MM.1S (cell line): ENCODE results near the gene SHMT1.
A peak's percentile ranks its signal among the peaks of the same experiment; 100 is the strongest.
"Not testable (repeated sequence)": the region's sequence is repeated elsewhere in the genome, so short reads cannot be mapped to it uniquely, and the experiment has no call there.

ENCODE experiments used
- DNase-seq: peaks from one replicate; pipeline ENCODE4 v3.0.0-alpha.2; 2015
- H2AFZ ChIP-seq: fragments of 300-600 bp; sonication (generic); 2 replicates; pipeline ENCODE4 v1.6.0; 2016; ENCODE audit warnings: antibody characterized with exemption, low read length
- H3F3A ChIP-seq: fragments of 300-600 bp; sonication (generic); 2 replicates; pipeline ENCODE4 v1.6.1; 2016; ENCODE audit warnings: mild to moderate bottlenecking, antibody characterized with exemption, low read length, moderate library complexity, mixed read lengths; ENCODE audit not compliant: insufficient read depth
- H3K27ac ChIP-seq: fragments of 300-600 bp; sonication (generic); 2 replicates; pipeline ENCODE4 v1.5.1; 2016; ENCODE audit warnings: mild to moderate bottlenecking, low read length
- H3K27me3 ChIP-seq: fragments of 300-600 bp; sonication (generic); replicated peaks from 2 replicates; pipeline ENCODE4 v1.6.0; 2016; ENCODE audit warnings: low read length; ENCODE audit not compliant: insufficient read depth
- H3K36me3 ChIP-seq: fragments of 300-600 bp; sonication (generic); replicated peaks from 2 replicates; pipeline ENCODE4 v1.6.1; 2016; ENCODE audit warnings: mild to moderate bottlenecking, low read length, mixed read lengths; ENCODE audit not compliant: insufficient read depth
- H3K4me1 ChIP-seq: fragments of 300-600 bp; sonication (generic); 2 replicates; pipeline ENCODE4 v1.6.1; 2016; ENCODE audit warnings: low read length, mixed read lengths
- H3K4me2 ChIP-seq: fragments of 300-600 bp; sonication (generic); 2 replicates; pipeline ENCODE4 v1.6.0; 2016; ENCODE audit warnings: low read depth, low read length
- H3K4me3 ChIP-seq: fragments of 300-600 bp; sonication (generic); 2 replicates; pipeline ENCODE4 v1.5.1; 2016; ENCODE audit warnings: low read length, mixed read lengths
- H3K79me2 ChIP-seq: fragments of 300-600 bp; sonication (generic); 2 replicates; pipeline ENCODE4 v1.6.1; 2016; ENCODE audit warnings: mixed run types, low read length, mixed read lengths
- H3K9ac ChIP-seq: fragments of 300-600 bp; sonication (generic); 2 replicates; pipeline ENCODE4 v1.6.1; 2016; ENCODE audit warnings: low read length, mixed read lengths
- H3K9me2 ChIP-seq: fragments of 300-600 bp; sonication (generic); replicated peaks from 2 replicates; pipeline ENCODE4 v1.6.1; 2016; ENCODE audit warnings: mild to moderate bottlenecking, low read length, mixed read lengths; ENCODE audit not compliant: insufficient read depth
- H3K9me3 ChIP-seq: fragments of 300-600 bp; sonication (generic); replicated peaks from 2 replicates; pipeline ENCODE4 v1.6.1; 2016; ENCODE audit warnings: mild to moderate bottlenecking, low read length, mixed read lengths; ENCODE audit not compliant: insufficient read depth
- H4K20me1 ChIP-seq: fragments of 300-600 bp; sonication (generic); 2 replicates; pipeline ENCODE4 v1.6.1; 2016; ENCODE audit warnings: mild to moderate bottlenecking, low read length, moderate library complexity, mixed read lengths; ENCODE audit not compliant: insufficient read depth
- EZH2 ChIP-seq: fragments of 300-600 bp; sonication (generic); optimal IDR thresholded peaks from 2 replicates; pipeline ENCODE3; 2017; ENCODE audit warnings: low read depth, mild to moderate bottlenecking, antibody characterized with exemption, low read length, mixed read lengths
- EZH2phosphoT487 ChIP-seq: fragments of 300-600 bp; sonication (generic); IDR thresholded peaks from 2 replicates; pipeline ENCODE4 v1.6.1; 2018; ENCODE audit warnings: antibody characterized with exemption, low read length
- TF ChIP-seq, protein P1 (sequence below): fragments of 300-600 bp; sonication (generic); IDR thresholded peaks from 2 replicates; pipeline ENCODE4 v1.5.1; 2016; ENCODE audit warnings: antibody characterized with exemption, low read length, mixed read lengths

The SHMT1 gene

GRCh38 chr17:18314059-18314730, 49.2 kb downstream of the SHMT1 start:
- H3K27me3 ChIP-seq: no peaks in the 10 kb centered on the region
- 0 out of 2 replicates have a peak, but pooled peaks cover 3% of the 10 kb centered on the region for H4K20me1 ChIP-seq
- peak overlapping the region; percentile 83 for H3K4me2 ChIP-seq
- H3F3A ChIP-seq: peaks cover 3% of the 10 kb centered on the region; the same call in 1 of the 2 replicates
- peak overlapping the region; percentile 79 for H2AFZ ChIP-seq
- H3K27ac ChIP-seq: peak overlapping the region; percentile 93; the same call in 1 of the 2 replicates
- no peaks in the 10 kb centered on the region for H3K9me3 ChIP-seq
- H3K4me3 ChIP-seq: peak overlapping the region; percentile 96
- peaks cover 91% of the 10 kb centered on the region for H3K79me2 ChIP-seq
- peaks cover 3% of the 10 kb centered on the region; the same call in 1 of the 2 replicates for H3K36me3 ChIP-seq
- DNase-seq: no peak
- H3K4me1 ChIP-seq: peaks cover 36% of the 10 kb centered on the region
- TF ChIP-seq EZH2 (no peak), EZH2phosphoT487 (no peak)
- TF ChIP-seq, protein P1, sequence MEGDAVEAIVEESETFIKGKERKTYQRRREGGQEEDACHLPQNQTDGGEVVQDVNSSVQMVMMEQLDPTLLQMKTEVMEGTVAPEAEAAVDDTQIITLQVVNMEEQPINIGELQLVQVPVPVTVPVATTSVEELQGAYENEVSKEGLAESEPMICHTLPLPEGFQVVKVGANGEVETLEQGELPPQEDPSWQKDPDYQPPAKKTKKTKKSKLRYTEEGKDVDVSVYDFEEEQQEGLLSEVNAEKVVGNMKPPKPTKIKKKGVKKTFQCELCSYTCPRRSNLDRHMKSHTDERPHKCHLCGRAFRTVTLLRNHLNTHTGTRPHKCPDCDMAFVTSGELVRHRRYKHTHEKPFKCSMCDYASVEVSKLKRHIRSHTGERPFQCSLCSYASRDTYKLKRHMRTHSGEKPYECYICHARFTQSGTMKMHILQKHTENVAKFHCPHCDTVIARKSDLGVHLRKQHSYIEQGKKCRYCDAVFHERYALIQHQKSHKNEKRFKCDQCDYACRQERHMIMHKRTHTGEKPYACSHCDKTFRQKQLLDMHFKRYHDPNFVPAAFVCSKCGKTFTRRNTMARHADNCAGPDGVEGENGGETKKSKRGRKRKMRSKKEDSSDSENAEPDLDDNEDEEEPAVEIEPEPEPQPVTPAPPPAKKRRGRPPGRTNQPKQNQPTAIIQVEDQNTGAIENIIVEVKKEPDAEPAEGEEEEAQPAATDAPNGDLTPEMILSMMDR: no peak
- H3K9me2 ChIP-seq: no peaks in the 10 kb centered on the region
- H3K9ac ChIP-seq: peak overlapping the region; percentile 81

DNA sequence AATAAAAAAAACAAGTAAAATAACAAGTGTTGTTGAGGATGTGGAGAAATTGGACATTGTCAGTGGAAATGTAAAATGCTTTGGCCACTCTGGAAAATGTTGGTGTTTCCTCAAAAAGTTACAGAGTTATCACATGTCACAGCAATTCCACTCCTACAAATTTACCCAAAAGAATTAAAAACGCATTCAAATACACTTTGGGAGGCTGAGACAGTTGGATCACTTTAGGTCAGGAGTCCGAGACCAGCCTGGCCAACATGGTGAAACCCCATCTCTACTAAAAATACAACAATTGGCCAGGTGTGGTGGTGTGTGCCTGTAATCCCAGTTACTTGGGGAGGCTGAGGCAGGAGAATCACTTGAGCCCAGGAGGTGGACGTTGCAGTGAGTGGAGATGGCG, 54.1 kb downstream of the SHMT1 start:
- no peaks in the 10 kb centered on the region for H3K9me3 ChIP-seq
- no peak overlapping the region for H3K9ac ChIP-seq
- H3K27ac ChIP-seq: no peak overlapping the region
- H3K79me2 ChIP-seq: peaks cover 76% of the 10 kb centered on the region
- H3K4me3 ChIP-seq: no peak overlapping the region
- H3K4me1 ChIP-seq: peaks cover 12% of the 10 kb centered on the region
- no peaks in the 10 kb centered on the region for H3K9me2 ChIP-seq
- TF ChIP-seq EZH2phosphoT487 (no peak), EZH2 (no peak)
- TF ChIP-seq, protein P1: no peak
- H3K27me3 ChIP-seq: no peaks in the 10 kb centered on the region
- H3F3A ChIP-seq: no peaks in the 10 kb centered on the region
- peaks cover 16% of the 10 kb centered on the region for H3K36me3 ChIP-seq
- 0 out of 2 replicates have a peak, but pooled peaks cover 3% of the 10 kb centered on the region for H4K20me1 ChIP-seq
- H2AFZ ChIP-seq: no peak overlapping the region
- no peak overlapping the region for H3K4me2 ChIP-seq
- no peak for DNase-seq

- H3K9me2 ChIP-seq, H3K27ac ChIP-seq, H3K4me3 ChIP-seq, H3K4me2 ChIP-seq, H3K9ac ChIP-seq, H3F3A ChIP-seq, DNase-seq, H2AFZ ChIP-seq, H3K4me1 ChIP-seq, H3K9me3 ChIP-seq, H3K27me3 ChIP-seq, H4K20me1 ChIP-seq: not testable (repeated sequence)
- H3K79me2 ChIP-seq: peaks cover 20% of the 10 kb centered on the region
- H3K36me3 ChIP-seq: peaks cover 11% of the 10 kb centered on the region
Observed at GRCh38 chr17:18303206-18303605, 60.1 kb downstream of the SHMT1 start.
